Stromal cell of bone marrow (primary cell): ENCODE results near the gene NPIPB5.
"Not testable (repeated sequence)": the region's sequence is repeated elsewhere in the genome, so short reads cannot be mapped to it uniquely, and the experiment has no call there.

ENCODE experiments used
- DNase-seq: peaks from one replicate; pipeline ENCODE4 v3.0.0-alpha.2; 2012; ENCODE audit warnings: low read depth

Gene NPIPB5

DNA sequence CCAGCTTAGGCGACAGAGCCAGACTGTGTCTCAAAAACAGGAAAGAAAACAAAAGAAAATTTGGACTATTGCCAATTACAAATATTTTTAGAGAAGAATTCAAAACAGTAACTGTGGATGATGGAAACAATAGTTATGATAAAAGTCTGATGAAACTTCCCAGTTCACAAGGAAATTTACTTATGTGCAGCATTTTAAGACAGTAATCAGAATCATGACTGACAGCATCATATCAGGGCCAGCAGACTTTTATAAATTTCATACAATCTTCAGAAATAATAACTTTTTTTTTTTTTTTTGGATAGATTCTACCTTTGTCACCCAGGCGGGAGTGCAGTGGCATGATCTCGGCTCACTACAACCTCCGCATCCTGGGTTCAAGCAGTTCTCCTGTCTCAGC lies at the start of gene NPIPB5:
Gene NPIPB5, plus strand, starts transcription at position 301 of the 400 bp plus-strand sequence. CDS start 2,911 bp downstream, outside the sequence.
- not testable (repeated sequence) for DNase-seq

DNA sequence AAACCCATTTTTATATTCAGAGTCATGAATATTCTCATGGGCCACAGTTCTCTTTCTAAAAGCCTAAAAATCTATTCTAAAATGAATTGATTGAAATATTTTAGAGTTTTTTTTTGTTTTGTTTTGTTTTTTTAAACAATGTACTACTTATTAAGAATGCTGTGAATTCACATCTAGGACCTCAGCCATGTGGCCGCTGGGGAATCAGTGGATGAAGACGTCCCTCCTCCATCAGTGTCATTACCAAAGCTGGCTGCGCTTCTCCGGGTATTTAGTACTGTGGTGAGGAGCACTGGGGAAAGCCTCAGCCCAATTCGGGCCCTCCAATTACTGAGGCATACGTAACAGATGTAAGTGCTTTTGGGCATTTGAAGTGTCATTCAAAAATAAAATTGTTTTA lies 41.8 kb upstream of the NPIPB5 start:
- DNase-seq = not testable (repeated sequence)

DNA sequence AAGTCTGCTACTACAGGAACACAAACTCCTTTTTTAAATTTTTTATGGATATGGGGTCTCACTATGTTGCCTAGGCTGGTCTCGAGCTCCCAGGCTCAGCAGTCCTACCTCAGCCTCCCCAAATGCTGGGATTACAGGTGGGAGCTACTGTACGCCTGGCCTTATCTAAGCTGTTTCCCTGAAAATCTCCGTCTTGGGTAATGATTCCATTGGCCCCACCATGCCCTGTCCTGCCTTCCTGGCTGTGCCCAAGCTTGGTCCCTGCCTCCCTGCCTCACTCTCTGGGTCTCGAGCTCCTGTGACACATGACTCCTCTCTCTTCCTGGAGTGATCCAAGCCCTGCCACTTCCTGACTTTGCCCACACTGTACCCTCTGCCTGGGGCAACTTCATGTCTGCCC lies 27.3 kb downstream of the NPIPB5 start:
- not testable (repeated sequence) for DNase-seq

DNA sequence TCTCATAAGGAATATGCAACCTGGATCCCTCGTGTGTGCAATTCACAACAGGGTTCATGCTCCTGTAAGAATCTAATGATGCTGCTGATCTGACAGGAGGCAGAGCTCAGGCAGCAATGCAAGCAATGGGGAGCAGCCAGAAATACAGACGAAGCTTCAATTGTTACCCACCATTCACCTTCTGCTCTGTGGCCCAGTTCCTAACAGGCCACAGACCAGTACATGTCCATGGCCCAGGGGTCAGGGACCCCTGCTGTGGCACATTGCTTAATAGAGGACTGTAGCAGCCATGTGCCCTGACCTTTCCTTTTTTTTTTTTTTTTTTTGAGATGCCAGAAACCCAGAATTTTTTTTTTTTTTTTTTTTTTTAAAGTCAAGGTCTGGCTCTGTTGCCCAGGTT lies 34.1 kb downstream of the NPIPB5 start:
- DNase-seq = not testable (repeated sequence)

DNA sequence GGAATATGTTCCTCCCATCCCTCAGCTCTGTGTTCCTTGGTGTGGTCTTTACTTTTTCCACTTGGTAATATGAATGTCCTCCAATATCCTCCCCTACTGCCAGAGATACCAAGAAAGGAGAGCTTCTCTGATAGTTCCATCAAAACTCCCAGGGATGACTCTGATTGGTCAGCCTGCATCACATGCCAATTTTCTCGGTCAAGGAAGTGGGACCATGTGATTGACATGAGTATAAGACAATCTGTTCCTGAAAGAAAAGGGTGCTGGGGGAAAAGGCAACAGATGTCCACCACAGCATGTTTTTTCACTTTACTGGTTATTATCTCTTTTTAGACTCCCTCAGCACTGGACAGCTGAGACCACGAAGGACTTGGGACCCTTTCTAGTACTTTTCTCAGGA lies 35.9 kb downstream of the NPIPB5 start:
- not testable (repeated sequence) for DNase-seq

DNA sequence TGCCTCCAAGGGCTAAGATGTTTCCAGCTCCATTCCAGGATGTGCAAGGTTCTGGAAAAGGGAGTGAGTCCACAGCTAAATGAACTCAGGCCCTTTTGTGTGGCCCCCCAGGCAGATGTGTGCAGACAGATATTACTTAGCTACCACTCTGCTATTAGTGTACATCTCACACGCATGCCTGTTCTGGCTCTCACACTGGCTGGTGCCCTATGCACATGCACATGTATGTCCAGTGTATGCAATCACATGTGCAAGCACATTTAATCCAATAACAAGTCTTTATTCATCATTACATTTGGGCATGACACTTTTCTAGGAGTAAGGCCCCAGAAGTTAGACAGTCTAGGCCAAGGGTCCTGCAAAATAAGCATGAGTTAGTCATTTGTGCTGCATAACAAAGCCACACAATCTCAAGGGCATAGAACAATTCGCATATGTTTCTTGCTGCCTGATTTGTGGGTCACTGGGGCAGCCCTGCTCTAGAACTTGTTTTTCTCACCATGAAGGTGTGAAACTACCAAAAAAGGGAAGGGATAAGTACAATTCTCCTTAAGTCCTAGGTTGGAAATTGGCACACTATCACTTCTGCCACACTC lies 36.6 kb downstream of the NPIPB5 start:
- not testable (repeated sequence) for DNase-seq

DNA sequence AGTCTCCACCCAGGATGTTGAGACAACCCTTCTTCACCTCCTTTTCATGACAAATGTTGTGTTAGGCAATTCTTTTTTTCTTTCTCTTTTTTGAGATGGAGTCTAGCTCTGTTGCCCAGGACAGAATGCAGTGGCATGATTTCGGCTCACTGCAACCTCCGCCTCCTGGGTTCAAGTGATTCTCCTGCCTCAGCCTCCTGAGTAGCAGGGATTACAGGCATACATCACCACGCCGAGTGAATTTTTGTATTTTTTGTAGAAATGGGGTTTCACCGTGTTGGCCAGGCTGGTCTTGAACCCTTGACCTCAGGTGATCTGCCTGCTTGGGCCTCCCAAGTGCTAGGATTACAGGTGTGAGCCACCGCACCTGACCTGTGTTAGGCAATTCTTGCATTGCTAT lies 39.2 kb downstream of the NPIPB5 start:
- DNase-seq = not testable (repeated sequence)

DNA sequence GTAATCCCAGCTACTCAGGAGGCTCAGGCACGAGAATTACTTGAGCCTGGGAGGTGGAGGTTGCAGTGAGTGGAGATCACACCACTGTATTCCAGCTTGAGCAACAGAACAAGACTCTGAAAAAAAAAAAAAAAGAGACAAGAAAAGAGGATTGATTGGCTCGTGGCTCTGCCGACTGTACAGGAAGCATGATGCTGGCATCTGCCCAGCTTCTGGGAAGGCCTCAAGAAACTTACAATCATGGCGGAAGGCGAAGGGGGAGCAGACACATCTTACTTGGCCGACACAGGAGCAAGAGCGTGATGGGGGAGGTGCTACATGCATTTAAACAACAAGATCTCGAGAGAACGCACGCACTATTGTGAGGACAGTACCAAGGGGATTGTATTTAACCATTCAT lies 40.5 kb downstream of the NPIPB5 start:
- not testable (repeated sequence) for DNase-seq

DNA sequence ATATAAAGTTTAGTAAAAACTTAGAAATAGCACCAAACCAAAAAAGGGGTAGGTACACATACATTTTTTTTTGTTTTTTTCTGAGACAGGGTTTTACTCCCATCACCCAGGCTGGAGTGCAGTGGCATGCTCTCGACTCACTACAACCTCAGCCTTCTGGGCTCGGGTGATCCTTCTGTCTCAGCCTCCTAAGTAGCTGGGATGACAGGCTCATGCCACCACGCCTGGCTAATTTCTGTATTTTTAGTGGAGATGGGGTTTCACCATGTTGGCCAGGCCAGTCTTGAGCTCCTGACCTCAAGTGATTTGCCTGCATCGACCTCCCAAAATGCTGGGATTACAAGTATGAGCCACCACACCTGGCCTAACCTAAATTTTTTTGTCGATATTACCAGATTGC lies 41.0 kb downstream of the NPIPB5 start:
- not testable (repeated sequence) for DNase-seq

DNA sequence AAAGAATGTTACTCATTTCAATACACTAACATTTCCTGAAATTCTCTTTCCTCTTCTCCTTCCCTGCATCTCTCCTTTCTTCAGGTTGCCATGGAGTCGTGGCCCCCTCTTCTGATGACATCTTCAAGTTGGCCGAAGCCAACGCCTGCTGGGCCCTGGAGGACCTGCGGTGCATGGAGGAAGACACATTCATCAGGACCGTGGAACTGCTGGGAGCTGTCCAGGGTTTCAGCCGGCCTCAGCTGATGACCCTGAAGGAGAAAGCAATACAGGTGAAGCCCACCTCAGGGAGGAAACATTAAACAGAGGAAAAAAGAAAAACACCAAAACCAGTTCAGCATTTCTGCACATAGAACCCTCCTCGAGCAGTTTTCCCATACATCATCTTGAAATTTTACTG lies 46.1 kb downstream of the NPIPB5 start:
- DNase-seq = not testable (repeated sequence)
